Stimulated activated CD8-positive, alpha-beta memory T cell treated with anti-CD3 and anti-CD28 coated beads, Interleukin-4, amount 100 ng/mL, for 24 hours (primary cell): ENCODE measurements around the gene ADGRB3.

Source experiments
- DNase-seq: peaks from one replicate; pipeline ENCODE4 v3.0.0-alpha.2; 2020; ENCODE audit warnings: low read depth

The ADGRB3 gene

DNA sequence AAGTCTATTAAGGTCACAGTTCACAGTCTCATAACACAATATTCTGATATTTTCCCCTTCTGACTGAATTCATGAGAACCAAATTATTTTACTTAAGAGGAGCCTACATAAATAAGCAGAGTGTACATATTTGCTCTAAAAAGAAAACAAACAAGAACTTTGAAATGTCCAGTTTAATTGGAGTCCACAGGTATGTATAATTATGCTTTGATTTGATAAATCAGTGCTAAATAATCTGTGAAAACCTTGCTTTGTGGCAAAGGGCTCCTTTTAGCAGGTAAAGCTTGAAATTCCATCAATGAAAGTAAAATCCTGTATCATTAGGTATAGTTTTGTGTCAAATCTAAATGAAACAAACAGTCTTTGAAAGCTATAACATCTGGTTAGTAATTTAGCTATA is 69.4 kb downstream of the ADGRB3 start:
- DNase-seq: no peak

DNA sequence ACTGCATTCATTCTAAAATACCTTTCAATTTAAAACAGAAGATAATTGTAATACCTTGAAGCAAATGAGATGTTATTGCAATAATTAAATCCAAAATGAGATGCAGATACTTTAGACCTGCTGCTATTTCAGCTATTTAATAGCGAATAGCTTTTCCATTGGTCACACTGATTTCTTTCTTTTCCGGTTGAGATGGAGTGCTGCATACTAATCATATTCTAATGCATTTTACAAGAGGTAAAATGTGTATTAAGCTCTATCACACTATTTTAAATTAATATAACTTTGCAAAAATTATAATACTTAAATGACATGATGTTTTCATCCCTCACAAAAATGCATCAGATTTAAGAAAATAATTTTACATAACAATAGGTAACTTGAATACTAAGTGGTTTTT is 74.0 kb downstream of the ADGRB3 start:
- DNase-seq: no peak

DNA sequence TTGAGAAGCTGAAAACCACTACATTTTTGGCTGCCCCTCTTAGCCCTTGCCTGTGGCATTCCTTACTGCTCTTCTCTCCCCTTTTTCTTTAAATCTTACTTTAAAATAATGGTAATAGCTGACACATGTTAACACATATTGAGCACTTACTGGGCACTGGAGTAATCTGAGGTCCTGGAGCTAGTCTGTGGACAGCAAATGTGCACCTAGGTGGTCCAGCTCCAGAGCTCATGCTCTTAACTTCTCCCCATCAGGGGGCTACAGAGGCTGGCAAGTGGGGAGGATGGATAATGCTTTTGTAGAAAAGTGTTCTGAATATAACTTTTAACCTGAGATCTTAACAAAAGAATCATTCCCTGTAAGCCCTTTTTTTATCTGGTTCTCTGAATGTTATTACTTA is 74.8 kb downstream of the ADGRB3 start:
- no peak for DNase-seq

GRCh38 chr6:68710496-68710895 is 75.4 kb downstream of the ADGRB3 start:
- DNase-seq: no peak

GRCh38 chr6:68710916-68711315 is 75.8 kb downstream of the ADGRB3 start:
- no peak for DNase-seq

- no peak for DNase-seq
Measured at GRCh38 chr6:68711386-68712000, 76.4 kb downstream of the ADGRB3 start.

GRCh38 chr6:68716620-68717019 is 81.5 kb downstream of the ADGRB3 start:
- no peak for DNase-seq

- DNase-seq: no peak
Measured at GRCh38 chr6:68718385-68719073, 83.4 kb downstream of the ADGRB3 start.

GRCh38 chr6:68719761-68720160 is 84.7 kb downstream of the ADGRB3 start:
- no peak for DNase-seq

- DNase-seq: no peak
Measured at GRCh38 chr6:68722891-68723527, 87.9 kb downstream of the ADGRB3 start.

- DNase-seq: no peak
Measured at GRCh38 chr6:68724060-68724459, 89.0 kb downstream of the ADGRB3 start.

GRCh38 chr6:68726337-68726736 is 91.3 kb downstream of the ADGRB3 start:
- no peak for DNase-seq

DNA sequence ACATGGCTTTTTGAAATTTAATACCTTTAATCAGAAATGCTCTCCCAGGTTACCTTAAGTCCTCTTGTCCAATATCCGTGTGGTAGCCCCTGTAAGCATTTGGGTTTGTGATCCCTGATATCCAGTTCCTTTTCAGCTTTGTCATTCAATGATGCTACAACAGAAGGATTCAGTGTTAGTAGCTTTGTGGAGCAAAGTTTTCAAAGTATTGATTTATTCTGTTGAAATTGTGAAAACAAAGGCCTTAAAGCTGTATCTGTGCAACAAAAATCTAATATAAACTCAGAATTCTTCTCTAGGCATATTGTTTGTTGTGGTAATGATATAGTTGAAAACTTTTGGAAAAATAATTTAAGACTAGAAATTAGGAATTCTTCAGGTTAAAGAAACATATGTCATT is 91.9 kb downstream of the ADGRB3 start:
- no peak for DNase-seq

GRCh38 chr6:68727699-68728098 is 92.6 kb downstream of the ADGRB3 start:
- DNase-seq: no peak

- no peak for DNase-seq
Measured at GRCh38 chr6:68728159-68728979, 93.3 kb downstream of the ADGRB3 start.

DNA sequence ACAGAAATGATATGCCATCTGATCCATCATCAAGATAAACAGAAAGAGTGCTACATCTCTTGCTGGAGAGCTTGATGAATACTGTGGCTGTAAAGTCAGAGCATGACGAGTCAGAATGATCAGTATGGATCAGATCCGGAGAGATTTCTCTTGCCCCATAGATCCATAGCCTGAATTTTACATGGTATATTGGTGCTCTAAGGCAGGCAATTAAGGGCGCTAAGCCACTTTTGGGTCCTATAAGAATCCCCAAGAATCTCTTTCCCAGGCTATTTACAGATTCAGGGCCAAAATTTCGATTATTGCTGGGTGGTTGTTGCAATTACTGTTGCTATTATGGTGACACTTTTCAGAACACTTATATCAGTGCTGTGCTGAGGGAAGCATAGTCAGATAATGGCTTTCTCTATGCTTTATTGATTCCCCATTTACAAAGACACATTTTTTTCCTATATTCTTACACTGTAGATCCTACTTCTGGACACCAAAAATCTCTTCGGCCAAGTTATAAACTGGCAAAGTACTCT is 94.4 kb downstream of the ADGRB3 start:
- DNase-seq: no peak

DNA sequence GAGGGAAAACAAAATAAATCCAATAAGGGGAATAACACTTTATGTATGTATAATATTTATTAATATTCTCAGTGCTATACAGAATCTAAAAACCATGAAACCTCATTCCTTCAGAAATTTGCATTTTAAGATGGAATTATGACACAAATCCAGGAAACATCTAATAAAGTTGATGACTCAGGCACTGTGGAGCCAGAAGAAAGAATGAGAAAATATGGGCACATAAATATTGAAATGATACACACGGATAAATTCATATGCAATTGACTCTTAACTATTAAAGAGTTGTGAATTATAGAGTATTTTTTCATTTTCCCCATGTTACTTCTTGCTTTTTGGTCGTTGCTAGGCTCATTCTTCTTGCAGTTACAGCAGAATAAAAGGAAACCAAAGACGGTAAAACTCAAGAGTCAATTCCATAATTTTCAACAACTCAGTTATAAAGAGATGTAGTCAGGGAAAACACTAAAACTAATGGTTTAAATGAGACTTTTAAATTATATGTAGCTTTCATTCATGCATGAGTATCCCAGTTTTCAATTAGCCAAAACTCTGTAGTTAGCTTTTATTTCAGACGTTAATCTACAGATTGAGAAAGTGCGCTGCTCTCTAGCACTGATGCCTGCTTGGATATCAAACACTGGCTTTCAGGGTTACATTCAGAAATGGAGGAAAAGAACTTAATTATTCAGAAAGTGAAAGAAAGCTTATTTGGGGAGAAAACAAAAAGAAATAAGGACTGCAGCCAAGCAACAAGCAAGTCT is 95.4 kb downstream of the ADGRB3 start:
- DNase-seq: no peak

DNA sequence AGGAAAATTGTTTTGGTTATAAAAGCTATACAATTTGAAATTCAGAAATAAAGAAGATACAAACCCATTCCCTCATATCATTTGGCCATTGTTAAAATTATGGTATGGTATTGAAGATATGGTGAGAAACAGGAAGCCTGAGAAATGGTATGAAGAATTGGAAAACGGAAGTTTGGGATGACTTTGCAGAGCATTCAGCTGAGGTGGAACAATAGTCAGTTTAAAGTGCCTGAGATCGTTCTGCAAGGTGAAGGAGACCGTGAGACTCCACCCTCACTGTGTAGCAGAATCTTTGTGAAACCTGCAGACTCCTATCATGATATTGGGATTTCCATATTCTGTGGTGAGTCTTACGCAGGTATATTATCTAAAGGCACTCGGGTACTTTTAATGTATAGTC is 97.3 kb downstream of the ADGRB3 start:
- DNase-seq: no peak

- DNase-seq: no peak
Measured at GRCh38 chr6:68735866-68736265, 100.8 kb downstream of the ADGRB3 start.

GRCh38 chr6:68737061-68737460 is 102.0 kb downstream of the ADGRB3 start:
- DNase-seq: no peak

DNA sequence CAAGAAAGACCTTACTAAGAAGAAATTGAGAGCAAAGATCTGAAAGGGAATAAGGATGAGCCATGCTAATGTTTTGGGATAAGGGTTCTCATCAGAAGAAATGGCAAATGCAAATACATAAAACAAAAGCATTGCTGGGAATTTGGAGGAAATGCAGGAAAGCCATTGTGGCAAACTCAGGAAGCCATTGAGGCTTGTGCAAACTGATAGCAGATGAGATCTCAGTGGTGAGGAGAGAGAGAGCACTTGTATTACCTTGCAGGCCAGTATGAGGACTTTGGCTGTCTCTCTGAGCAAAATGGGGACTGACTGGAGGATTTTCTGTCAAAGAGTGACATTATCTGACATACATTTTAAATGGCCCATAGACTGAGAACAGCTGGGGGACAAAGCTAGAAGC is 103.0 kb downstream of the ADGRB3 start:
- no peak for DNase-seq
